A549 (cell line): ENCODE results near the gene WDR82.

Experiments
- CBX2 ChIP-seq: fragments of 200-600 bp; sonication (generic); IDR thresholded peaks from 2 replicates; pipeline ENCODE4 v1.6.1; 2016; ENCODE audit warnings: low read depth, mild to moderate bottlenecking, borderline replicate concordance
- CEBPB ChIP-seq, 2 experiments: fragments of >200 bp in 1 of 2; sonication (Bioruptor Twin) in 1 of 2; formaldehyde crosslinking in 1 of 2; IDR thresholded peaks; 2 replicates each; pipeline ENCODE4 v1.6.1; 2012 to 2016
- CTCF ChIP-seq: fragments of >200 bp; sonication (Bioruptor Twin); formaldehyde crosslinking; IDR thresholded peaks from 3 replicates; pipeline ENCODE4 v1.5.1; 2016
- EP300 ChIP-seq, 2 experiments: fragments of >200 bp; sonication (Bioruptor Twin); formaldehyde crosslinking; IDR thresholded peaks; 2 replicates in 1 of 2; 3 replicates in 1 of 2; pipeline ENCODE4 v1.6.1; 2016 to 2017
- HOXB13 ChIP-seq: fragments of 250-450 bp; sonication (Bioruptor Pico); IDR thresholded peaks from 2 replicates; pipeline ENCODE4 v1.5.0; 2020; ENCODE audit warnings: low read depth, mild to moderate bottlenecking, moderate library complexity
- NPAS2 ChIP-seq: fragments of 250-450 bp; sonication (Bioruptor Pico); IDR thresholded peaks from 2 replicates; pipeline ENCODE4 v1.8.0; 2022; ENCODE audit warnings: mild to moderate bottlenecking, moderate library complexity, borderline replicate concordance
- POLR2A ChIP-seq: IDR thresholded peaks from 2 replicates; pipeline ENCODE4 v1.6.1; 2012; ENCODE audit warnings: mild to moderate bottlenecking, low read length
- RAD21 ChIP-seq, 2 experiments: fragments of >200 bp in 1 of 2; sonication (Bioruptor Twin) in 1 of 2; formaldehyde crosslinking in 1 of 2; IDR thresholded peaks in 1 of 2; conservative IDR thresholded peaks in 1 of 2; 2 replicates in 1 of 2; 3 replicates in 1 of 2; pipeline ENCODE4 v1.6.1; 2012 to 2018; ENCODE audit warnings: inconsistent platforms in 1 of 2
- RFX5 ChIP-seq: fragments of 450-650 bp; IDR thresholded peaks from 2 replicates; pipeline ENCODE4 v1.7.1; 2014; ENCODE audit warnings: antibody characterized with exemption, mild to moderate bottlenecking, moderate library complexity

GRCh38 chr3:52294320-52295150, 16.1 kb upstream of the WDR82 start:
- TF ChIP-seq NPAS2 (CRISPR knock-in tag): no peak
- no peak for TF ChIP-seq HOXB13
- TF ChIP-seq CEBPB (IDR thresholded peaks at IDR 0.05): no peak
- no peak for TF ChIP-seq CBX2
- TF ChIP-seq RAD21 (conservative IDR thresholded peaks at IDR 0.05 in 1 of 2, IDR thresholded peaks at IDR 0.05 in 1 of 2): no peak
- no peak for TF ChIP-seq POLR2A
- TF ChIP-seq RFX5: no peak
- TF ChIP-seq EP300 (IDR thresholded peaks at IDR 0.05): no peak
- TF ChIP-seq CTCF: no peak
